WI38 (cell line): ENCODE data around the gene TADA2A.

Experiments
- H3K4me3 ChIP-seq: 2 replicates; pipeline ENCODE4 v1.5.1; 2011; ENCODE audit warnings: low read depth, mild to moderate bottlenecking, control low read depth, low read length
- TF ChIP-seq, protein P1 (sequence below): IDR thresholded peaks from 2 replicates; pipeline ENCODE4 v1.5.1; 2012; ENCODE audit warnings: low read depth, mild to moderate bottlenecking, control low read depth, low read length

TADA2A gene

DNA sequence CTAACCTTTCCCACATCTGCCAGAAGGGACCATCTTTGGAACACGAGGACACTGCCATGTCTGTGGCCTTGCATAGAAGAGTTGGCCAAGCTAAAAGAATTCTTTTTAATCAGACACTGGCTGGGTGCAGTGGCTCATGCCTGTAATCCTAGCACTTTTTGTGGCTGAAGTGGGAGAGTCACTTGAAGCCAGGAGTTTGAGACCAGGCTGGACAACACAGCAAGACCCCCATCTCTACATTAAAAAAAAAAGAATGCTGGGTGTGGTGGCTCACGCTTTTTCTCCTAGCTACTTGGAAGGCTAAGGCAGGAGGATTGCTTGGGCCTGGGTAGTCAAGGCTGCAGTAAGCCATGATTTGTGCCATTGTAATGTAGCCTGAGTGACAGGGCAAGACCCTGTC lies 73.7 kb downstream of the TADA2A start:
- H3K4me3 ChIP-seq: no peak overlapping the region
- TF ChIP-seq, protein P1, sequence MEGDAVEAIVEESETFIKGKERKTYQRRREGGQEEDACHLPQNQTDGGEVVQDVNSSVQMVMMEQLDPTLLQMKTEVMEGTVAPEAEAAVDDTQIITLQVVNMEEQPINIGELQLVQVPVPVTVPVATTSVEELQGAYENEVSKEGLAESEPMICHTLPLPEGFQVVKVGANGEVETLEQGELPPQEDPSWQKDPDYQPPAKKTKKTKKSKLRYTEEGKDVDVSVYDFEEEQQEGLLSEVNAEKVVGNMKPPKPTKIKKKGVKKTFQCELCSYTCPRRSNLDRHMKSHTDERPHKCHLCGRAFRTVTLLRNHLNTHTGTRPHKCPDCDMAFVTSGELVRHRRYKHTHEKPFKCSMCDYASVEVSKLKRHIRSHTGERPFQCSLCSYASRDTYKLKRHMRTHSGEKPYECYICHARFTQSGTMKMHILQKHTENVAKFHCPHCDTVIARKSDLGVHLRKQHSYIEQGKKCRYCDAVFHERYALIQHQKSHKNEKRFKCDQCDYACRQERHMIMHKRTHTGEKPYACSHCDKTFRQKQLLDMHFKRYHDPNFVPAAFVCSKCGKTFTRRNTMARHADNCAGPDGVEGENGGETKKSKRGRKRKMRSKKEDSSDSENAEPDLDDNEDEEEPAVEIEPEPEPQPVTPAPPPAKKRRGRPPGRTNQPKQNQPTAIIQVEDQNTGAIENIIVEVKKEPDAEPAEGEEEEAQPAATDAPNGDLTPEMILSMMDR: no peak

DNA sequence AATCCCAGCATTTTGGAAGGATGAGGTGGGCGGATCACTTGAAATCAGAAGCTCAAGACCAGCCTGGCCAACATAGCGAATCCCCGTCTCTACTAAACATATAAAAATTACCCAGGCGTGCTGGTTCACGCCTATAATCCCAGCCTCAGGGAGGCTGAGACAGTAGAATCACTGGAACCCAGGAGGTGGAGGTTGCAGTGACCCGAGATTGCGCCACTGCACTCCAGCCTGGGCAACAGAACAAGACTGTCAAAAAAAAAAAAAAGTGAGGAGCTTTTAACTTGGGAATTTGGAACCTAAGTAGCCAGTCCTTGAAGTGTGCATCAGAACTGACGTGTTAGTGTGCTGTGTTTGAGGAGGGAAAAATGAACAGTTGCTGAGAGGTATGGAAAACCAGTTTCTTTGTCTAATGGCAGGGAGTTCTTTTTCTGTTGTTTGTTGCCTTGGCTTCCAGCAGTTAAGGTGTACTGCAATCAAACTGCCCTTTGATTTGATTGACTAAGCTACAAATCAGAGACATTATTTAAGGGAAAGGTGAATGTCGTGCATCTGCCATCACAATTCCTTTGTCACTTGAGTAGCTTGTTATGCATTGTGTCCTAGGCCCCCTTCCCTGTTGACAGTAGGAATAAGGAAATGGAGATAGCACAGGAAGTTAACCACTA lies 74.4 kb downstream of the TADA2A start:
- H3K4me3 ChIP-seq: no peak overlapping the region
- TF ChIP-seq, protein P1: no peak

DNA sequence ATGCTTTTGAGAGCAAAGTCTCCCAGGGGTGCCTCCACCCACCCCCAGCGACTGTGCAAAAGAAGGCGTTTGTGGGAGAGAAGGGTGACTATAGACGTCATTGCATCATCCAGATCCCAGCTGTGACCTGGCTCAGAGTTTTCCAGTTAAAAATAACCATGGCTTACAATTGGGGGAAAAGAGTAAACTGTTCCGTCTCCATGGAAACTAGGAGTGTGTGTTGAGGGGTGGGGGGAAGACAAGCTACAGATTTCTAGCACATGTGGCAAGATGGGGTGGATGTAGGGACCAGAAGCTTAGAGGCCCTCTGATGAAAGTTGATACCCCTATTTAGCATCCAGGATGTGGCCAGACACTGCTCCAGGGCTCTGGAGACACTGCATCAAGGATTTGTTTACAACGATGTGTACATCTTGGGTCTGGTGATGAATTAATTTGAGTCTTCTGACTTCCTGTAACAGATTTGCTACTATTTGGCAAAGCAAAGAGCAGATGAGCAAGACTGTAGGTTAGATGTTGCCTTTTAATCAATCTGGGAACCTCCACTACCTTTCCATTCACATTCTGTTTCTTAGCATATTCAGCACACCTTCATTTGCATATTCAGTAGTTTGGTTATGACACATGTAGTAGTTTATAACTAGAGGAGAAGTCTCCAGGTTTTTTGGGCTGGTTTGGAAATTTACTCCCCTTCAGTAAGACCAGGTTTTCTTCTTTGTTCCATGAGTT lies 76.8 kb downstream of the TADA2A start:
- H3K4me3 ChIP-seq: no peak overlapping the region
- TF ChIP-seq, protein P1: no peak

DNA sequence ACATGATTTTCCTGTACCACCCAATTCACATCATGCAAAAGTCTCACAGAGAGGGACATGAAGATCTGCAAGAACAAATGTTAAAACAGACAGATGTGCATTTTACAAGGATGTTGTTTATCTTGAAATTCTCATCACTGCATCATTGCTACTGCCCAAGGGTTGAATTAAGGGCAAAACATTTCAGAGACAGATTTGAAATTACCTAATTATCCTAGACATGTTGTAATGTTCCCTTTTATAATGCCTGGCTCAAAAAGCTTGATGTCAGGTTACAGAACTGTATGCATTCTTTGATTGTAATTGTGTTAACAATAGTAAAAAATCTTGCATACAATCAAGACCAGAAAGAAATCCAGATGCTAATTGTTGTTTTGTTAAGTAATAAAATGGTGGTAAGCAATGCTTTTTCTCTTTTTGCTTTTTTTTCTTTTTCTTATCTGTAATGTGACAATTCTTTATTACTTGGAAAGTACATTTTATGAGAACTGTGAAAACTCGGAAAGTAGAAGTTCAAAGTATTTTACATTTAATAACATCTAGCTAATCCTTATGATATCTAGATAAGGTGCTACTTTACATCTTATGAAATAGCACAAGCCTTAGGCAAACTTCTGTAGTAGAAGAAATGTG lies 79.4 kb downstream of the TADA2A start:
- TF ChIP-seq, protein P1: no peak
- no peak overlapping the region for H3K4me3 ChIP-seq

DNA sequence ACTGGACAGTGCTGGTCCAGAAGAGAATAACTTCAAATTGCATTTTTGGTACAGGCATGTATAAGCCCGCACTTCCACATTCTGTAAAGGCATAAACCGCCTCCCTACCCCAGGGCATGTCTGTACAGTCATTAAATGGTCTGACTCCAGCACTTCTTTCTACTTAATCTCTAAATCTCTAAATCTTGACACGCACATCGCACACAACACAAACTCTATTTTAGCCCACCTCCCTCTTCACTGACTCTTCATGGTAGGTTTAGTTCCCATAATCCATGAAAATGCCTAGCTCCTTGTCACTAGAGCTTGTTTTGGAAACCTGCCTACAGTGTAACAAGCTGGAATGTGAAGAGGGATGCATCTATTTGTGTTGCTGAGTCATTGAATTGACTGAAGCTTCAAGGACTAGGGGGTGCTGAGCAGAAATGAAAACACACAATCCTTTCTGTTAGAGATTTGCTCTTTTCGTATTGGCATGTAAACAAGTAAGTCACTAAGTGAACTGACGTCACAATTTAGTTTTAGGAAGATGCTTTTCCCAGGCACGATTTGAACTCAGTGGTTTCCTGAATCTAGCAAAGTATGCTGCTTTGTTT lies 81.4 kb downstream of the TADA2A start:
- H3K4me3 ChIP-seq: peak overlapping the region; percentile 87
- TF ChIP-seq, protein P1: no peak

DNA sequence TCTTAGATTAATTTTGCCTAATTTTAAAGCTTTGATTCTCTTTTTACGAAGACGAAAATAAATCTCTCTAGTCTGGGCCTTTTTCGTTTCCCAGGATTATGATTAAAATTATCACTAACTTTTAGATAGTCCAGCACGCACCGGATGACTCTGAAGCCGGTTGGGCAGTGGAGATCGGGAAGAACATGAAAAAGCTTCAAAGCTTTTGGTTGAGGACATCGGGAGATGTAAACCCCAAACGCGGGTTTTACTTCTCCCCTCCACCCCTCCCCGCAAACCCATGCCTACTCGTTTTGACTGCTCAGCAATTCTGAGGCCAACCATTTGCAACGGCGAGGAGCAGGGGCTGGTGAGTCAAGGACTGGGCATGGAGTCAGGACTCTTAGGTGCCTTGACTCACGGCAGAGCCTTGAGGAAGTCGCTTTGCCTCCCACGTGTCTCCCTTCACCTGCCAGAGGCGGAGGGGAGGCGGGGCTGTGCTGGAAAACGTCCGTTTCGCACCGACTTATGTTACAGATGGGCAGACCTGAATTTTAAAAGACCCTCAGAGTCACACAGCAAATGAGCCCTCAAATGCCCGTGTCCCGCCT lies 82.0 kb downstream of the TADA2A start:
- H3K4me3 ChIP-seq: peak overlapping the region; percentile 87
- TF ChIP-seq, protein P1: no peak
